Measurements from ENCODE around the gene ACRV1. TPM values are rescaled to one million over a fixed set of nuclear protein-coding genes. Genes with fewer than 3 reads are reported as not detected.

ACRV1 gene
- total RNA-seq, 4 donors from 2014 or later = not detected

DNA sequence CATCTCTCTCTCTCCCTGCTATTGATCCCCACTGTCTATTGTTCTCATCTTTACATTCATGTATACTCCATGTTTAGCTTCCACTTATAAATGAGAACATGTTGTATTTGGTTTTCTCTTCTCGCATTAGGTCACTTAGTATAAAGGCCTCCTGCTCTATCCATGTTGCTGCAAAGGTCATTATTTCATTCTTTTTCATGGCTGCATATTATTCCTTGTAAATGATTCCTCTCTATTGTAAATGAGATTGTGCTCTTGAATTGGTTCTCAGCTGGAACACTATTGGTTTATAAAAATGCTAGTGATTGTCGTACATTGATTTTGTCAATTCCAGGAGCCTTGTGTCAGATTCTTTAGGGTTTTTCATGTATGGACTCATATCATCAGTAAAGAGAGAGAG is 13.5 kb downstream of the ACRV1 start:
- intact Hi-C loops (cut with DNase I) = no loop called here
- no peak overlapping the region for H3K4me3 ChIP-seq (replicated peaks in 1 of 3)
- WGBS, 2 donors = 98 to 99% methylated on average over 2 of the region's 2 CpGs
- H3K27ac ChIP-seq = no peak overlapping the region
- no peaks in the 10 kb centered on the region for H3K36me3 ChIP-seq
- H3K27me3 ChIP-seq = no peaks in the 10 kb centered on the region
- H3K4me1 ChIP-seq = no peaks in the 10 kb centered on the region
- TF ChIP-seq POLR2A (IDR thresholded peaks at IDR 0.05) (no peak), CTCF (IDR thresholded peaks at IDR 0.05) (no peak)
- no peaks in the 10 kb centered on the region for H3K9me3 ChIP-seq
- DNase-seq = no peak

- intact Hi-C loops (cut with DNase I) = no loop called here
- Histone ChIP-seq H3K27ac (no peak overlapping the region), H3K36me3 (no peaks in the 10 kb centered on the region), H3K27me3 (no peaks in the 10 kb centered on the region), H3K9me3 (no peaks in the 10 kb centered on the region), H3K4me3 (replicated peaks in 1 of 3) (no peak overlapping the region), H3K4me1 (no peaks in the 10 kb centered on the region)
- WGBS, 2 donors = 97 to 98% methylated on average over 3 of the region's 3 CpGs
- TF ChIP-seq CTCF (IDR thresholded peaks at IDR 0.05) (no peak), POLR2A (IDR thresholded peaks at IDR 0.05) (no peak)
- no peak for DNase-seq
Observed at GRCh38 chr11:125663910-125664309, 16.7 kb downstream of the ACRV1 start.

DNA sequence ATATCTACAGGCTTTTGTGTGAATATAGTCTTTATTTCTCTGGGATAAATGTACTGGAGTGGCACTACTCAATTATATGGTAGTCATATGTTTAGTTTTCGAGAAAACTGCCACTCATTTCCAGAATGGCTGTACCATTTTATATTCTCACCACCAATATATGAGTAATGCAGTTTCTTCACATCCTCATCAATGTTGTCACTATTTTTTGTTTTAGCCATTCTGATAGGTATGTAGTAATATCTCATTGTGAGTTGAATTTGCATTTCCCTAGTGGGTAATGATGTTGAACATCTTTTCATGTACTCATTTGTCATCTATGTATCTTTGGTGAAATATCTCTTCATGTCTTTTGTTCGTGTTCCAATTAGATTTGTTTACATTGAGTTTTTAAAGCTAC is 18.0 kb downstream of the ACRV1 start:
- WGBS, 2 donors = 94 to 96% methylated on average over 2 of the region's 2 CpGs
- intact Hi-C loops (cut with DNase I) = no loop called here

DNA sequence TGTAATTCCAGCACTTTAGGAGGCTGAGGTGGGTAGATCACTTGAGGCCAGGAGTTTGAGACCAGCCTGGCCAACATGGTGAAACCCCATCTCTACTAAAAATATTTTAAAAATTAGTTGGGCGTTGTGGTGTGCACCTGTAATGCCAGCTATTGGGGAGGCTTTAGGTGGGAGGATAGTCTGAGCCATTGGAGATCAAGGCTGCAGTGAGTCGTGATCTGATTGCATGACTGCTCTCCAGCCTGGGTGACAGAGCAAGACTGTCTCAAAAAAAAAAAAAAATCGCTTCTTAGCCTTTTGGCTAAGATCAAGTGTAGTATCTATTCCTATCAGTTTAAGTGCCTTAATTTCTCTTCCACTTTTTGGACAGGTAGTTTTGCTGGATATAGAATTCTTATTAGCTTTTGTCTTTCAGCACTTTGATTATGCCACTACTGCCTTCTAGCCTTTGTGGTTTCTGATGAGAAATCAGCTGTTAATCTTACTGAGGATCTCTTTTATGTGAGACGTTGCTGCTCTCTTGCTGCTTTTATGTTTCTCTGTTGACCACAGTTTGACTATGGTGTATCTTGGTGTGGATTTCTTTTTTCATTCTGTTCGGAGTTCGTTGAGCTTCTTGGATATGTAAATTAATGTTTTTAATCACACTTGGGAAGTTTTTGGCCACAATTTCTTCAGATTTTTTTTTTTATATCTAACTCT is 31.0 kb downstream of the ACRV1 start:
- H3K27me3 ChIP-seq = no peaks in the 10 kb centered on the region
- H3K9me3 ChIP-seq = no peaks in the 10 kb centered on the region
- intact Hi-C loops (cut with DNase I) = no loop called here
- DNase-seq = no peak
- no peaks in the 10 kb centered on the region for H3K4me1 ChIP-seq
- WGBS, 2 donors = 94 to 95% methylated on average over 6 of the region's 6 CpGs
- TF ChIP-seq POLR2A (IDR thresholded peaks at IDR 0.05) (no peak), CTCF (IDR thresholded peaks at IDR 0.05) (no peak)
- H3K27ac ChIP-seq = no peak overlapping the region
- H3K4me3 ChIP-seq (replicated peaks in 1 of 3) = no peak overlapping the region
- no peaks in the 10 kb centered on the region for H3K36me3 ChIP-seq

More for the DNA sequence above, 18.0 kb downstream of the ACRV1 start:
- Histone ChIP-seq H3K27ac (no peak overlapping the region), H3K4me3 (replicated peaks in 1 of 3) (no peak overlapping the region), H3K4me1 (no peaks in the 10 kb centered on the region), H3K9me3 (no peaks in the 10 kb centered on the region), H3K36me3 (no peaks in the 10 kb centered on the region), H3K27me3 (no peaks in the 10 kb centered on the region)
- DNase-seq = no peak
- TF ChIP-seq POLR2A (IDR thresholded peaks at IDR 0.05) (no peak), CTCF (IDR thresholded peaks at IDR 0.05) (no peak)

DNA sequence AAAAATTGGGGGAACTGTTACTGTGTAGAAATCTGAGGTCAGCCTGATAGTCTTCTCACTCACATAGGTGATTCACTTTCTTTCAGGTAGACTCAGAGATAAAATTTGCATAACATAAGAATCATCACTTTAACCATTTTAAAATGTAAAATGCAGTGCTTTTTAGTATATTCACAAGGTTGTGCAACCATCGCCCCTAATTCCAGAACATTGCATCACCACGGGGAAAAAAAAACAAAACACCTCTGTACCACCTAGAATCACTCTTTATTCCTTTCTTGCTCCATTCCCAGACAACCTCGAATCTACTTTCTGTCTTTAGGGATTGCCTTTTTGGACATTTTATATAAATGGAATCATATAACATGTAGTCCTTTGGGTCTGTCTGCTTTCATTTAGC is 34.8 kb downstream of the ACRV1 start:
- intact Hi-C loops (cut with DNase I) = no loop called here
- Histone ChIP-seq H3K27ac (no peak overlapping the region), H3K27me3 (no peaks in the 10 kb centered on the region), H3K9me3 (no peaks in the 10 kb centered on the region), H3K4me3 (replicated peaks in 1 of 3) (no peak overlapping the region), H3K4me1 (no peaks in the 10 kb centered on the region), H3K36me3 (no peaks in the 10 kb centered on the region)
- DNase-seq = no peak
- 94 to 95% methylated on average over 3 of the region's 3 CpGs for WGBS, 2 donors
- TF ChIP-seq POLR2A (IDR thresholded peaks at IDR 0.05) (no peak), CTCF (IDR thresholded peaks at IDR 0.05) (no peak)
